ENCODE data around the gene WFDC13. TPM values are rescaled to one million over a fixed set of nuclear protein-coding genes. Genes with fewer than 3 reads are reported as not detected.

Gene WFDC13
- polyA plus RNA-seq, 1 donor from 2014 or later: not detected

- Histone ChIP-seq H3K27ac (ENCODE audit: low read length) (no peak overlapping the region), H4K20me1 (ENCODE audit: insufficient read depth) (no peaks in the 10 kb centered on the region), H3K9ac (ENCODE audit: low read length) (no peak overlapping the region), H3K79me2 (replicated peaks; ENCODE audit: insufficient read depth, low read length) (no peaks in the 10 kb centered on the region), H3K9me3 (ENCODE audit: low read length) (no peaks in the 10 kb centered on the region), H3K27me3 (ENCODE audit: insufficient read depth, low read depth, low read length) (no peaks in the 10 kb centered on the region), H3K4me2 (ENCODE audit: low read length) (no peak overlapping the region), H3F3A (ENCODE audit: insufficient read depth, low read length, poor library complexity, severe bottlenecking) (no peaks in the 10 kb centered on the region), H2AFZ (ENCODE audit: low read depth, low read length) (no peak overlapping the region), H3K9me2 (ENCODE audit: insufficient read depth, low read length) (no peaks in the 10 kb centered on the region), H3K4me3 (ENCODE audit: low read length) (no peak overlapping the region), H3K36me3 (ENCODE audit: insufficient read depth, low read length) (no peaks in the 10 kb centered on the region)
- TF ChIP-seq POLR2AphosphoS5 (IDR thresholded peaks at IDR 0.05) (no peak), MXI1 (conservative IDR thresholded peaks at IDR 0.05; ENCODE audit: poor library complexity, severe bottlenecking) (no peak), EP300 (conservative IDR thresholded peaks at IDR 0.05; ENCODE audit: poor library complexity, severe bottlenecking) (no peak), TAF1 (IDR thresholded peaks at IDR 0.05; ENCODE audit: low read depth) (no peak), RAD21 (conservative IDR thresholded peaks at IDR 0.05) (no peak), SMC3 (conservative IDR thresholded peaks at IDR 0.05; ENCODE audit: poor library complexity) (no peak), CTCF (IDR thresholded peaks at IDR 0.05; ENCODE audit: poor library complexity, severe bottlenecking) (no peak)
These were observed 25.2 kb downstream of the WFDC13 start for GRCh38 chr20:45727044-45727443.

GRCh38 chr20:45732199-45732598, 30.4 kb downstream of the WFDC13 start:
- Histone ChIP-seq H3K4me3 (ENCODE audit: low read length) (no peak overlapping the region), H3F3A (ENCODE audit: insufficient read depth, low read length, poor library complexity, severe bottlenecking) (no peaks in the 10 kb centered on the region), H3K9me2 (ENCODE audit: insufficient read depth, low read length) (no peaks in the 10 kb centered on the region), H3K27ac (ENCODE audit: low read length) (no peak overlapping the region), H4K20me1 (ENCODE audit: insufficient read depth) (no peaks in the 10 kb centered on the region), H3K36me3 (ENCODE audit: insufficient read depth, low read length) (no peaks in the 10 kb centered on the region), H2AFZ (ENCODE audit: low read depth, low read length) (no peak overlapping the region), H3K9me3 (ENCODE audit: low read length) (no peaks in the 10 kb centered on the region), H3K27me3 (ENCODE audit: insufficient read depth, low read depth, low read length) (no peaks in the 10 kb centered on the region), H3K9ac (ENCODE audit: low read length) (no peak overlapping the region), H3K79me2 (replicated peaks; ENCODE audit: insufficient read depth, low read length) (no peaks in the 10 kb centered on the region), H3K4me2 (ENCODE audit: low read length) (no peak overlapping the region)
- TF ChIP-seq MXI1 (conservative IDR thresholded peaks at IDR 0.05; ENCODE audit: poor library complexity, severe bottlenecking): no peak
- no peak for TF ChIP-seq RAD21 (conservative IDR thresholded peaks at IDR 0.05)
- no peak for TF ChIP-seq EZH2 (IDR thresholded peaks at IDR 0.05; ENCODE audit: borderline replicate concordance, insufficient read depth, low read length, poor library complexity, severe bottlenecking)
- TF ChIP-seq EP300 (conservative IDR thresholded peaks at IDR 0.05; ENCODE audit: poor library complexity, severe bottlenecking): no peak
- no peak for TF ChIP-seq SMC3 (conservative IDR thresholded peaks at IDR 0.05; ENCODE audit: poor library complexity)
- TF ChIP-seq POLR2AphosphoS5 (IDR thresholded peaks at IDR 0.05): no peak
- TF ChIP-seq REST (IDR thresholded peaks at IDR 0.05; ENCODE audit: borderline replicate concordance): no peak
- TF ChIP-seq CTCF (IDR thresholded peaks at IDR 0.05; ENCODE audit: poor library complexity, severe bottlenecking): no peak
- TF ChIP-seq TAF1 (IDR thresholded peaks at IDR 0.05; ENCODE audit: low read depth): no peak

Data from neural cell (in vitro differentiated cells).